ENCODE results near the gene TCF3. TPM values are rescaled to one million over a fixed set of nuclear protein-coding genes. Genes with fewer than 3 reads are reported as not detected.
A peak's percentile ranks its signal among the peaks of the same experiment; 100 is the strongest.

Gene TCF3
- total RNA-seq, 4 donors from 2014 or later = 61.0 to 105 (median 69.0) TPM

GRCh38 chr19:1655131-1655981, 2.9 kb upstream of the TCF3 start:
- no peak for TF ChIP-seq POLR2A (IDR thresholded peaks at IDR 0.05)
- TF ChIP-seq, protein P1, sequence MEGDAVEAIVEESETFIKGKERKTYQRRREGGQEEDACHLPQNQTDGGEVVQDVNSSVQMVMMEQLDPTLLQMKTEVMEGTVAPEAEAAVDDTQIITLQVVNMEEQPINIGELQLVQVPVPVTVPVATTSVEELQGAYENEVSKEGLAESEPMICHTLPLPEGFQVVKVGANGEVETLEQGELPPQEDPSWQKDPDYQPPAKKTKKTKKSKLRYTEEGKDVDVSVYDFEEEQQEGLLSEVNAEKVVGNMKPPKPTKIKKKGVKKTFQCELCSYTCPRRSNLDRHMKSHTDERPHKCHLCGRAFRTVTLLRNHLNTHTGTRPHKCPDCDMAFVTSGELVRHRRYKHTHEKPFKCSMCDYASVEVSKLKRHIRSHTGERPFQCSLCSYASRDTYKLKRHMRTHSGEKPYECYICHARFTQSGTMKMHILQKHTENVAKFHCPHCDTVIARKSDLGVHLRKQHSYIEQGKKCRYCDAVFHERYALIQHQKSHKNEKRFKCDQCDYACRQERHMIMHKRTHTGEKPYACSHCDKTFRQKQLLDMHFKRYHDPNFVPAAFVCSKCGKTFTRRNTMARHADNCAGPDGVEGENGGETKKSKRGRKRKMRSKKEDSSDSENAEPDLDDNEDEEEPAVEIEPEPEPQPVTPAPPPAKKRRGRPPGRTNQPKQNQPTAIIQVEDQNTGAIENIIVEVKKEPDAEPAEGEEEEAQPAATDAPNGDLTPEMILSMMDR (IDR thresholded peaks at IDR 0.05) = no peak
- no peak overlapping the region for H3K4me3 ChIP-seq (ENCODE audit: low read depth, poor library complexity, severe bottlenecking)
- 83 to 89% methylated on average over 34 of the region's 34 CpGs for WGBS, 2 donors
- intact Hi-C loops (cut with DNase I; ENCODE audit: low total_unique reads) = no loop called here
- DNase-seq (ENCODE audit: low spot score in 2 of 2) = no peak

DNA sequence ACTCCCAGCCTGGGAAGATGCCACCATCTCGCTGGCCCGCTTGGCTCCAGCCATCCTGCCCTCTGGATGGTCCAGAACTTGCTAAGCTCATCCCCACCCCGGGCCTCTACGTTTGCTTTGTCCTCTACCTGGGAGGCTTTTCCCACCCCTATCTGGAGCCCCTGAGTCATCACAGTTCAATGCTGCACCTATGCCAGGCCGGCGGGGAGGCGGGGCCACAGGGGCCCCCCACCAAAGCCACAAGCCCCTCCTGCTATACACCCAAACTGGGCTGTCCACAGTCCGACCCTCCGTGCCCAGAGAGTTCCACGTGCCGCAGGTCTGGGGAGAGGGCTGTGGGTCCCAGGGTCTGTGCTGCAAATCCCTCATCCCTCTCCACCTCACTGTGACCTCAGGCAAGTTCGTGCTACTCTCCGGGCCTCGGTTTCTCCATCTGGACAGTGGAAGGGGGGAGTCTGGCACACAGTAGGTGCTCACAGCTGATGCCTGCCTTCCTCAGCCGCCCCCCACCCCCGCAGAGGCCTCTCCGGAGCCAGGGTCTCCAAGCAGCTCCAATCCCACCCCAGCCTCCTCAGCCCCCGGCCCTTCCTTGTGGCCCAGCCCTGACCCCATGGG, 1.9 kb upstream of the TCF3 start:
- intact Hi-C loops (cut with DNase I; ENCODE audit: low total_unique reads) = no loop called here
- H3K4me3 ChIP-seq (ENCODE audit: low read depth, poor library complexity, severe bottlenecking) = no peak overlapping the region
- DNase-seq (ENCODE audit: low spot score in 2 of 2) = no peak
- WGBS, 2 donors = 74 to 81% methylated on average over 17 to 18 of the region's 18 CpGs
- TF ChIP-seq, protein P1 (IDR thresholded peaks at IDR 0.05) = no peak
- no peak for TF ChIP-seq POLR2A (IDR thresholded peaks at IDR 0.05)

DNA sequence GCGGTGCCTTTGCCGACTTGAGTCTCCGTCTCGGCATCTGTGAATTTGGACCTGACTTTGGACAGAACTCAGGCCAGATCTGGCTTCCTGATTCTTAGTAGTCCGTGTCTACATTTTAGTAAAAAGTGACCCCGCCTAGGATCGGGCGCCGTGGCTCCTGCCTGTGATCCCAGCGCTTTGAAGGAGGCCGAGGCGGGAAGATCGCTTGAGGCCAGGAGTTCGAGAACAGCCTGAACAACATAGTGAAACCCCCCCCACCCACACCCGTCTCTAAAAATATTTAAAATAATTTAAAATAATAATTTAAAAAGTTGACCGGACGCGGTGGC, 849 bp upstream of the TCF3 start:
- peak overlapping the region; percentile 26 for H3K4me3 ChIP-seq (ENCODE audit: low read depth, poor library complexity, severe bottlenecking)
- DNase-seq (ENCODE audit: low spot score in 2 of 2) = no peak
- WGBS, 2 donors = 14 to 15% methylated on average over 18 of the region's 18 CpGs
- TF ChIP-seq, protein P1 (IDR thresholded peaks at IDR 0.05) = no peak
- TF ChIP-seq POLR2A (IDR thresholded peaks at IDR 0.05) = no peak
- intact Hi-C loops (cut with DNase I; ENCODE audit: low total_unique reads) = no loop called here

DNA sequence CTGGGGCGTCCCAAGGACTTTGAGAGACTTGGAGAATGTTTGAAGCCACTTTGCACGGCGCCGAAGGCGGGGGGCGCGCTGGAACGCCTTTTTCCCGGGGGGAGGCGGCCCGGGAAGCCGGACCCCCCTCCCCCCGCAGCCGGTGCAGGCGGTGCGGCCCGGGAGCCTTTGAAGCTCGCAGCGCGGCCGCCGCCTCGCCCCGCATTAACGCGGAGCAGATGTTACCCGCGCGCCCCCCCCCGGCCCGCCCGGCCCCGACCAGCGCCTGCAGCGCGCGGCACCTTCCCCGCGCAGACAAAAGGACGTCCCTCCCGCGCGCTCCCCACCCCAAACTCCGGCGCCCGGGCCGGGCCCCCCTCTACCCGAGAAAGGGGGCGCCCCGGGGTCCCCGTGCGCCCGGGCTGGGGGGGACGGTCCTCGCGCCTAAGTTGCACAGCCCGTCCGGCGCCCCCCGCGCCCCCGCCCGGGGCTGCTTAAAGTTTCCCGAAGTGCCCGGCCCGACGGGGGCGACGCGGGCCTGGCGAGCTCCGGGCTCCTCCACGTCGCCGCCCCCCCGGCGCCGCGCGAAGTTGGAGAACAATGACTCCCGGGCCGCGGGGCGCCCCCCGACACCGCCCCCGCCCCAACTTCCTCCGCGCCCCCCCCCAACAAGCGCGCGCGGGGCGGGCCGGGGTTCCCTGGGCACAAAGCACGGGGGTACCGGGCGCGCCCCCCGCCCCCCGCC, 685 bp downstream of the TCF3 start:
- H3K4me3 ChIP-seq (ENCODE audit: low read depth, poor library complexity, severe bottlenecking) = peak overlapping the region; percentile 63
- TF ChIP-seq, protein P1 (IDR thresholded peaks at IDR 0.05) = no peak
- TF ChIP-seq POLR2A (IDR thresholded peaks at IDR 0.05) = no peak
- WGBS, 2 donors = 0 to 1% methylated on average over 14 to 42 of the region's 101 CpGs
- no peak for DNase-seq (ENCODE audit: low spot score in 2 of 2)
- intact Hi-C loops (cut with DNase I; ENCODE audit: low total_unique reads) = no loop called here

GRCh38 chr19:1650650-1651567, 1.5 kb downstream of the TCF3 start:
- TF ChIP-seq POLR2A (IDR thresholded peaks at IDR 0.05) = no peak
- TF ChIP-seq, protein P1 (IDR thresholded peaks at IDR 0.05) = no peak
- 7 to 11% methylated on average over 36 of the region's 36 CpGs for WGBS, 2 donors
- DNase-seq (ENCODE audit: low spot score in 2 of 2) = no peak
- H3K4me3 ChIP-seq (ENCODE audit: low read depth, poor library complexity, severe bottlenecking) = peak overlapping the region; percentile 63
- intact Hi-C loops (cut with DNase I; ENCODE audit: low total_unique reads) = no loop called here

Data from lower leg skin (tissue), 4 donors.